HL-60 (cell line): ENCODE results near the gene ARID4A.

ENCODE experiments used
- DNase-seq, 2 experiments: peaks; one replicate each; pipeline ENCODE4 v3.0.0-alpha.2; 2010 to 2020; ENCODE audit warnings: low read depth in 1 of 2, low spot score in 1 of 2
- H3K27ac ChIP-seq: fragments of 250-450 bp; sonication (Bioruptor Pico); replicated peaks from 2 replicates; pipeline ENCODE4 v1.5.1; 2020; ENCODE audit warnings: mild to moderate bottlenecking, moderate library complexity
- H3K27me3 ChIP-seq: fragments of 250-450 bp; sonication (Bioruptor Pico); 2 replicates; pipeline ENCODE4 v1.5.1; 2021; ENCODE audit warnings: mild to moderate bottlenecking, moderate library complexity; ENCODE audit not compliant: insufficient read depth, poor library complexity, severe bottlenecking
- H3K4me3 ChIP-seq: replicated peaks from 2 replicates; pipeline ENCODE4 v1.5.1; 2011; ENCODE audit warnings: mild to moderate bottlenecking, control low read depth, low read length; ENCODE audit not compliant: insufficient read depth
- GABPA ChIP-seq: IDR thresholded peaks from 2 replicates; pipeline ENCODE4 v1.6.1; 2012; ENCODE audit warnings: low read depth
- POLR2AphosphoS5 ChIP-seq: IDR thresholded peaks from 2 replicates; pipeline ENCODE4 v1.6.1; 2012; ENCODE audit warnings: low read depth
- REST ChIP-seq: IDR thresholded peaks from 2 replicates; pipeline ENCODE4 v1.6.1; 2012; ENCODE audit warnings: low read depth; ENCODE audit not compliant: insufficient replicate concordance
- SPI1 ChIP-seq: IDR thresholded peaks from 2 replicates; pipeline ENCODE4 v1.6.1; 2012; ENCODE audit warnings: low read depth, mild to moderate bottlenecking, borderline replicate concordance
- TF ChIP-seq, protein P1 (sequence below): IDR thresholded peaks from one replicate; pipeline ENCODE4 v1.5.1; 2011; ENCODE audit warnings: low read length, control low read depth, inconsistent platforms; ENCODE audit not compliant: insufficient read depth

Gene ARID4A

DNA sequence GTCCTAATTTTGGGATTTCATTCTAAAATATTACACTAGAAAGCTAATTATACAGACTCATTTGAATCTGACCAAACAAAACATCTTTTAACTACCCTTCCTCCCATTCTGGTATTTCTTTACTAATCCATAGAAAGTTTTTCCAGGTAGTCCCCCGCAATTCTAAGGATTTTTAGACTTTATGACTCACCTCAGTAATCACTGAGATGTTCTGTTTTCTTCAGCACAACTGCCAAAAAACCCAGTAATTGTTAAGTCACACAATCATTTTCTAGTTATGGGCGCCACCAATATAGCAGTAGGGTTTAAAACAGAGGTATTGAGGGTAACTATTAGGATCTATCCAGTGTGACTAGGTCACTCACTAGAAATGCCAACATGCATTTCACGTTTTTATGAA is 1.6 kb upstream of the ARID4A start:
- Histone ChIP-seq H3K27me3 (no peaks in the 10 kb centered on the region), H3K4me3 (peak overlapping the region; percentile 79), H3K27ac (peak overlapping the region; percentile 97)
- TF ChIP-seq POLR2AphosphoS5 (no peak), SPI1 (no peak), GABPA (no peak), REST (no peak)
- TF ChIP-seq, protein P1, sequence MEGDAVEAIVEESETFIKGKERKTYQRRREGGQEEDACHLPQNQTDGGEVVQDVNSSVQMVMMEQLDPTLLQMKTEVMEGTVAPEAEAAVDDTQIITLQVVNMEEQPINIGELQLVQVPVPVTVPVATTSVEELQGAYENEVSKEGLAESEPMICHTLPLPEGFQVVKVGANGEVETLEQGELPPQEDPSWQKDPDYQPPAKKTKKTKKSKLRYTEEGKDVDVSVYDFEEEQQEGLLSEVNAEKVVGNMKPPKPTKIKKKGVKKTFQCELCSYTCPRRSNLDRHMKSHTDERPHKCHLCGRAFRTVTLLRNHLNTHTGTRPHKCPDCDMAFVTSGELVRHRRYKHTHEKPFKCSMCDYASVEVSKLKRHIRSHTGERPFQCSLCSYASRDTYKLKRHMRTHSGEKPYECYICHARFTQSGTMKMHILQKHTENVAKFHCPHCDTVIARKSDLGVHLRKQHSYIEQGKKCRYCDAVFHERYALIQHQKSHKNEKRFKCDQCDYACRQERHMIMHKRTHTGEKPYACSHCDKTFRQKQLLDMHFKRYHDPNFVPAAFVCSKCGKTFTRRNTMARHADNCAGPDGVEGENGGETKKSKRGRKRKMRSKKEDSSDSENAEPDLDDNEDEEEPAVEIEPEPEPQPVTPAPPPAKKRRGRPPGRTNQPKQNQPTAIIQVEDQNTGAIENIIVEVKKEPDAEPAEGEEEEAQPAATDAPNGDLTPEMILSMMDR: no peak
- DNase-seq: no peak

DNA sequence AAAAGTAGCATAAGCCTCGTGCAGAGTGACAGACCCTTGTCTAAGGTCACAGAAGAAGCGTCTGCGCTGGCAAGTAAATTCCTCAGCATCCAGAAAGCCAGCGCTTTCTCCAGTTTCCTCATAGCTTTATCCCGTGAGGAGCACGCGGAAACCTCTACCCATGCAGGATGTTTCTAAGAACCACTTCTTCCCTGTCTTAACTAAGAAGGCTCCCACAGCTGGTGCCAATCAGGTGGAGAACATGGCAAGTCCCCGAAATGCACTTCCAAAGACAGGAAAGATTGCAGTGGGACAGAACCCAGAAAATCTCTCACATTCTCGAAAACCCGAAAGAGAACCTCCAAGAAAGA is 968 bp upstream of the ARID4A start:
- H3K27ac ChIP-seq: peak overlapping the region; percentile 97
- no peaks in the 10 kb centered on the region for H3K27me3 ChIP-seq
- TF ChIP-seq, protein P1: no peak
- TF ChIP-seq POLR2AphosphoS5 (no peak), GABPA (no peak), SPI1 (no peak), REST (no peak)
- DNase-seq: no peak
- peak overlapping the region; percentile 79 for H3K4me3 ChIP-seq

GRCh38 chr14:58297762-58298476 is 436 bp upstream of the ARID4A start:
- TF ChIP-seq GABPA (peak; percentile 67), POLR2AphosphoS5 (peak; percentile 72), REST (peak; percentile 55), SPI1 (no peak)
- TF ChIP-seq, protein P1: no peak

More at GRCh38 chr14:58297762-58298476, 436 bp upstream of the ARID4A start:
- Histone ChIP-seq H3K4me3 (peak overlapping the region; percentile 98), H3K27ac (peak overlapping the region; percentile 97), H3K27me3 (no peaks in the 10 kb centered on the region)
- DNase-seq: peak; percentile 99
